Ishikawa (cell line): Measurements from ENCODE around the gene ESRRG.

ENCODE experiments used
- EP300 ChIP-seq: IDR thresholded peaks from 2 replicates; pipeline ENCODE4 v1.6.1; 2012; ENCODE audit warnings: borderline replicate concordance
- MAX ChIP-seq: IDR thresholded peaks from 2 replicates; pipeline ENCODE4 v1.6.1; 2012
- NFIC ChIP-seq: IDR thresholded peaks from 2 replicates; pipeline ENCODE4 v1.6.1; 2012
- TAF1 ChIP-seq: IDR thresholded peaks from 2 replicates; pipeline ENCODE4 v1.6.1; 2012; ENCODE audit warnings: low read depth, mild to moderate bottlenecking
- USF1 ChIP-seq: IDR thresholded peaks from 2 replicates; pipeline ENCODE4 v1.6.1; 2012
- YY1 ChIP-seq: IDR thresholded peaks from 2 replicates; pipeline ENCODE4 v1.6.1; 2012; ENCODE audit warnings: low read depth

DNA sequence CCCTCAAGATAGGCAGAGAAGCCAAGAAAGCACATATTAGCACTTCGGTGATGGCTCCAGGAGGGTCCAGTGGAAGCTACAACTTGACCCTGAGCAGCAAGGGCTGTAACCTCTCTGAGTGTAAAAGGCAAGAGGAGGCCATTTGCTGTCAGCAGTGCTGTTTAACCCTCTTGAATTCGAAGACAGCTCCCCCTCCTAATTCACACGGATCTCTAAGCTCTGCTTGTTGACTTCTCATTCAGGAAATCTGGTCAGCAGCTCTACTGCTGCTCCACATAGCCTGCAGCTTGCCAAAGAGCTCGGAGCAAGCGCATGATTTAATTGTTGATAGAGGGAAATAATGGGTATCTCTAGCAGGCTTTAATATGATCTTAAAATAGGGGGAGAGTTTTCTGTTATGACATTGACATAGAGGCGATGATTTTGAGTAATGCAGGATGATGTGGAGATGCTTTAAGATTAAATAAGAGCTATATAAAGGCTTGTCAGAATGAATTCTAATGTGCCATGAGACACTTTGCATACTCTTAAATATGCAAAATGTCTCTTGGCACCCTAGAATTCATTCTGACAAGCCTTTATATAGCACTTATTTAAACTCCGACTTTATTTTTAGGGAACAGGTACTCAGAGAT, 220.6 kb downstream of the ESRRG start:
- TF ChIP-seq EP300 (no peak), TAF1 (no peak), MAX (no peak), NFIC (no peak), YY1 (no peak), USF1 (no peak)
